NCI-H226 (cell line): ENCODE results near the gene TMEM52.
A peak's percentile ranks its signal among the peaks of the same experiment; 100 is the strongest.
"Not testable (repeated sequence)": the region's sequence is repeated elsewhere in the genome, so short reads cannot be mapped to it uniquely, and the experiment has no call there.

Experiments
- DNase-seq: peaks from one replicate; pipeline ENCODE4 v3.0.0-alpha.2; 2015

The TMEM52 gene

DNA sequence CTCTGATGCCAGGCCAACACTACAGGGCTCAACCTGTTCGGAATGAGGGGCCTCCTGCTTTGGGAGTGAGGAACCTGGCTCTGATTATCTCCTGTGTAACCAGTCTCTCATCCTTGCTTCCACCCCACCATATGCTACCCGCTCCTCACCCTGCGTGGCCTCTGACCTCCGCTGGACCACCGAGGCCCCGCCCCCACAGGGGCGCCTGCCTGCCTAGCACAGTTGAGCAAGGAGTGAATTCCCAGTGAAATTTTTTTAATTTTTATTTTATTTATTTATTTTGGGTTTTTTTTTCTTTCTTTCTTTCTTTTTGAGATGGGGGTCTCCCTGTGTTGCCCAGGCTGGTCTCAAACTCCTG, 26.3 kb downstream of the TMEM52 start:
- DNase-seq = no peak

DNA sequence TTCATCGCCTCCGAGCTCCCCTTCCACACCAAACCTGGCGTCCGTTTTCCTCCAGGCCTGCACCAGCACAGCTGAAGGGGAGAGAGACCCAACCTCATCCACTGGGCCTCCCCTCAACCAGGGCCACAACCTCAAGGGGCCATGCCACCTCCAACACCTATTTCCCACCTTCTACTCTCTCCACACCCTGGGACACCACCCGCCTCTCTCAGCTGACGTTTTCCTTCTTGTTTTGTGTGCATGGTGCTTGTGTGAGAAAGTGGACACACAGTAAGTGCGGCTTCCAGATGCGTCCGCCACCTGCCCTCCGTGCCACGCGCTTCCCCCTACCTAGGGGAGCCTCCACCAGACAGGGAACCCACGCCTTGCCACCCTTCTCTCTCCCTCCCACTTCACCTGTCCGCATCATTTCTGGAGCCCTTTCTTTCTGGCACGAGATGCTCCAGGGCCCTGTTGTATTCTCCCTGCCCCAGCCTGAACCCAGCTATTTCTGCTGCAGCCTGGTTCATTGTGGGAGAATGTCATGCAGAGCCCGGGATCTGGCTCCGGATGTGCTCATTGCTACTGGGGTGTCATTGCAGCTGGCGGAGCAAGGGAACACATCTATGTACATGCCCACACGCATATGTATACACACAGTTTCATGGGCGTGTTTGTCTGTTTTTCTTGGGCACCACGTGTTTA, 26.9 kb downstream of the TMEM52 start:
- DNase-seq = no peak

DNA sequence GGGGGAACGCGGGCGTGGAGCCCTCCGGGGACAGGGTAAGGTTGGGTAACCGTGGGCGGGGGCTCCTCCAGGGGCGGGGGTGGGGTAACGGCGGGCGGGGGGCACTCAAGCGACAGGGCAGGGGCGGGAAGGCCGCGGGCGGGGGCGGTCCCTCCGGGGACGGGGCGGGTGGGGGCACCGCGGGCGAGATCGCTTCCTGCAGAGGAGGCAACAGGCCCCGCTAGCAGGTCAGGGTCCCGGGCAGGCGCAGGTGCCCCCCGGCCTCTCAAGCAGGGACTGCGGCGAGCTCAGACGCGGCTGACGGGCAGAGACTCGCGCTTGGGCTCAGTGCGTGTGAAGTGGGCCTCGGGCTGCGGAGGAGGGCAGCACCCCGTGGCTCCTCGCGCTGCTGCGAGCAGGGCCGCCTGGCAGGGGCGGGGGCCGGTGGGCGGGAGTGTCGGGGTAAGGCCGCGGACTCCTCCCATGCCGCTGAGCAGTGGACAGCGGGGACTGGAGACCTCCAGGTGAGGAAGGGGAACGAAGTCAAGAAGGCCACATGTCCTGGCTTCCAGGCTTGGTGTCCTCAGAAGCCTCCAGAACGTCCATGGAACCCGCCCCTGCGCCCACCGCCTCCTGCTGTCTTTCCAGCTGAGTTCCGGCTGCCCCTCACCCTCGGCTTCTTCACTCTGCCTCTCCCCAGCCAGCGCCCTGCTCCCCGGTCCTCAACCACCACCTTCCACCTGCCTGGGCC, 27.6 kb downstream of the TMEM52 start:
- peak; percentile 53 for DNase-seq

DNA sequence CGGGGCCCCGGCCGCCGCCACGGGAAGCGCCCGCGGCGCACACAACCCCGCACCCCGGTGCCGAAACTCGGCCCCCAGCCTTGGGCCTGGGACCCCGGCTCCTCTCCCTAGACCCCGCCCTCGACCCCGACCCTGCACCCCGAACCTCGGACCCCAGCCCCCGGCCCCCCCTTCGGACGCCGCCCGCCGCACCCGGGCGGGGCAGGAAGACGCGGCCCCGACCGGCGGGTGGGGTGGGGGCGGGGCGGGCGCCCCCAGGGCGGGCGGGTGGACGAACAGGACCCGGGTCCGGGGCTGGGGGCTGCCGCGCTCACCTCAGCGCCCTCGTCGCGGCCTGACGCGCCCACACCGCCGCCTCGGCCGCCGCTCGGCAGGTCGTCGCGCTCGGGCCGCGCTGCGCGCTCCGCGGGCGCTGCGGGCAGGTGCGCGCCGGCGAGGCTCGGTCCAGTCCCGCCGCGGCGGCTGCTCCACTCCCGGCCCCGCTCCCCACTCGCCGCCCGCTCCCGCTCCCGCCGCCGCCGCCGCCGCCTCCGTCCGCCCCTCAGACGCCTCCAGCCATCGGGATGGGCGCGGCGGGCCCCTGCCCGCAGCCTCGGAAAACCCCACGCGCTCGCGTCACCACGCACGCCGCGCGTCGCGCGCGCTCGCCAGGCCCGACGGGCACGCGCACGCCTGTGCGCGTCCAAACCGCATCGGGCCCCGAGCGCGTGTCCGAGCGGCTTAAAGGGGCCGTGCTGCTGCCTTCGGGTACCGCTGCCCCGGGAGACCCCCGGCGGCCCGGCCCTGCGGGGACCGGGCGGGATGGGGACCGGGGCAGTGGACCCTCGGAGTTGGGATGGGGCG, 28.4 kb downstream of the TMEM52 start, which contains the start of gene GNB1:
Gene GNB1, minus strand, starts transcription at position 582 of the 843 bp plus-strand sequence. CDS start 65,634 bp downstream, outside the sequence.
- peak; percentile 85 for DNase-seq

DNA sequence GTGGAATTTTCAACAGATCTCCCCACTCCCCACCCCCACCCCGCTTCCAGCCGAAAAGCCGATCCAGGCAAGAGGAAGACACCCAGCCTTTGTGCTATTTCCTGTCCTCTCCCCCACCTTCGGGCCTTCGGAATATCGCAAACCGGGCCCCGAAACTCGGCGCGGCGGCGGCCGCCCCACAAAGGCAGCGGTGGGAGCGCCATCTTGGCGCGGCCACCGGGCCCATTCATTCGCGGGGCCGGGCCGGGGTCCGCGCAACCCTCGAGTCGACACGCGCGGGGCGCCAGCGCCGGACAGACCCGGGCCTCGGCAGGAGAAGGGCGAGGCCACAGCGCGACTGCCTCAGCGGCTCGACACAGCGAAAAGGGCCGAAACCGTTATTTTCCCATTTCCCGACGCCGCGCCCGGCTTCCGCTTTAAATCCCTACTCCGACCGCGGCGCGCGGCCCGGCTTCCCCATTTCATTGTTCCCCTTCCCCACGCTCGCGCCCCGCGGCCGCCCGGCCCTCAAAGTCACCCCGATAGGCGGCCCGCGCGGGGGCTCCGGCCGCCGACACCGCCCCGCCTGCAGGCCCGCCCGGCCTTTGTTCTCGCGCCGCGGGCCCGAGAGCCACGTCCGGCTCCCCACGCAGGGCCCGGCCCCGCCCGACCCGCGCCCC, 29.1 kb downstream of the TMEM52 start:
- DNase-seq = peak; percentile 63

DNA sequence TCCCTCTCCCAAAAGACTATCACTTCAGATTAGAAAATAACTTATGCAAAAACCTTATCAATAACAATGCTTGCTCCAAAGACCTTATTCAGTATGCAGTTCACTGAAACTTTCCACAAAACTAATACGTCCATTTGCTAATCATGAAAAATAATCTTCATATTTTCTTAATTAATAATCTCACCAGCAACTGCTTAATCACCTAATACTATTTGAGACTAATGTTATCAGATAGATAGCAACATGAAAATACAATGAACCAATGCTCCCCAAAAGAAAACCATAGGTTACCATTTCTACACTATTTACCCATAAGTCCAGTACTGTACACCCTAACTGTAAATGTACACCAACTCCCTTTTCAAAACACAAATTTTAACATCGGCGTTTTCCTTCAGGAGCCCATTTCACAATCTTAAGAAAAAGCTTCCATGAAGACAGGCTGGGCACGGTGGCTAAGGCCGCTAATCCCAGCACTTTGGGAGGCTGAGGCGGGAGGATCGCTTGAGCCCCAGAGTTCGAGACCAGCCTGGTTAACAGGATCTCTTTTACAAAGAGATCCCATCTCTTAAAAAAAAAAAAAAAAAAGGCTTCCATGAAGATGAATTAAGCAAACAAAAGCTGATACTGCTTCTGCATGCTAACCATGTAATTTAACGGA, 29.9 kb downstream of the TMEM52 start:
- DNase-seq = no peak

DNA sequence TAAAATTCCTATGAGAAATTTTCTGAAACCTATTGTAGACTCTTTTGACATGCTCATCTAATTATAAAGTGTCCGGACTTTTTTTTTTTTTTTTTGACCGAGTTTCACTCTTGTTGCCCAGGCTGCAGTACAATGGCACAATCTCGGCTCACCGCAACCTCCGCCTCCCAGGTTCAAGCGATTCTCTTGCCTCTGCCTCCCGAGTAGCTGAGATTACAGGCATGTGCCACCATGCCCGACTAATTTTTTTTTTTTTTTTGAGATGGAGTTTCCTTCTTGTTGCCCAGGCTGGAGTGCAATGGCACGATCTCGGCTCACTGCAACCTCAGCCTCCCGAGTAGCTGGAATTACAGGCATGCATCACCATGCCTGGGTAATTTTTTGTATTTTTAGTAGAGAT, 35.2 kb downstream of the TMEM52 start:
- DNase-seq = not testable (repeated sequence)

DNA sequence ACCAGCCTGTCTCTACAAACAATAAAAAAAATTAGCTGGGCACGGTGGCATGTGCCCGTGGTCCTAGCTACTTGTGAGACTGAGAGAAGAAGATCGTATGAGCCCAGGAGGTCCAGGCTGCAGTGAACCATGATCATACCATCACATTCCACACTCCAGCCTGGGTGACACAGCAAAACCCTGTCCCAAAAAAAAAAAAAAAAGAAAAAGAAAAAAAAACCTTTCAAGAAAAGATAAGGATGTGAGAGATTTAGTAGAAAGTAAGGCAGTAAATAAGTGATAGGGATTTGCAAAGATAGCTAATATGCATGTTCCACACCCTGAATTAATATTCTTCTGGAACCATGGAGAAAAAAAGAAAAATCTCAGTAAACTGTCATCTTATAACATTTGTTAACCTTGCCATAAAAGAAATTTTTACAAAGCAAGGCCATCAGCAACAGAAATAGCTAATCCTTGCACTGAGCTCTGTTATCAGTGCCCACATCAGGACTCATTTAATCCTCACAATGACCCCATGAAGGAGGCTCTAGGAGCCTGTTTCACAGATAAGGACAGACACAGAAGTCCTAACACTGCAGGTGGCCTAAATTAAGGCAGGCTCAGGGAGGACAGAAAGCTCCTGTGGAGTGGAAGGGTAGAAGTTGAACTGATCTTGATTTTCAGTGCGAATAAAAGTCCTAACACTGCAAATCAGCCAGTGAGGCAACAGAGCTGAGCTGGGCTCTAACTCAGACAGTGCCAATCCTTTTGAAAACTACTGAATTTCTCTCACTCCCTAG, 35.8 kb downstream of the TMEM52 start:
- DNase-seq = no peak

DNA sequence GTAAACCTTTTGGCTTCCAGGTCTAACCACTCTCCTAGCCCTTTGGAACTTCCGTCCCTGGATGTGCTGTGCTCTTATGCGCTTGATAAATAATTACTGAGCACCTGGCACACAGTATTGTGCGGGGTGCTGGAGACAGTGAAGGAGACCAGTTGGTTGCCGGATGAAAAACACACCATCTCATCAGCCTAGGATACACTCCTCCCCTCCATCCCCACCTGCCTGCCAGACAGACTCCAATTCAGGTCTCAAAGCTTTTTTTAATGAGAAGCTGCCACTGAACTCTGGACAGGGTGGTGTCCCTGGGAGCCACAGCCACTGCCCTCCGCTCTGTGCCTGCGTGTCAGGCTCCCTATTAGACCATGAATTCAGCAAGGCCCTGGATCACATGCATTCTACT, 37.4 kb downstream of the TMEM52 start:
- DNase-seq = no peak

DNA sequence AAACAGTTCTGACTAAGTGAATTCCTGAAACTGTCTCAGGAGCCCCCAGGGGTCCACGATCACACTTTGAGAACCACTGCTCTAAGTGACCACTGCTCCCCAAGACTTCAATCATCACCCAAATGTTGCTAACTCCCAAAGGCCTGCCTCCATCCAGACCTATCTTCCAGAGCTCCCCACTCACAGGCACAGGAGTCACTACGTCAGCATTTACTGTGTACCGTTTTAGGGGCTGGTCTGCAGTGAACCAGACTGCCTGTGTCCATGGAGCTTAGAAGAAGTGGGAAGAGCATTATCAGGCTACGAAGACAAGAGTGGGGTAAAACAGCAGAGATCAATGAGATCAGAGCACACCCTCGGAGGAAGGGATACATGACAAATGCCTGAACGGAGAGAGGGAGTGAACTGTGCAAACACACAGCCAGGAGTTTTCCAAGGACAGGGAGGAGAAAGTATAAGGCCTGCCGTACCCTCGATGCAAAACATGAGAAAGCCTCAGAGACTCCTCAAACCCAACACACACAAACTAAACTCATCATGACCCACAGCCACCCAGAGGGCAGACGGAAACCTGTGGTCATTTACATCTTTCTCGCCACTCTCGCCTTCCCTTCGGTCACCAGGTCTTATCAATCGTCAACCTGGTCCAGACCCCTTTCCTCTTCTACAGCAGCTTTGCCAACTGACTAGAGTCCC, 38.3 kb downstream of the TMEM52 start:
- no peak for DNase-seq

DNA sequence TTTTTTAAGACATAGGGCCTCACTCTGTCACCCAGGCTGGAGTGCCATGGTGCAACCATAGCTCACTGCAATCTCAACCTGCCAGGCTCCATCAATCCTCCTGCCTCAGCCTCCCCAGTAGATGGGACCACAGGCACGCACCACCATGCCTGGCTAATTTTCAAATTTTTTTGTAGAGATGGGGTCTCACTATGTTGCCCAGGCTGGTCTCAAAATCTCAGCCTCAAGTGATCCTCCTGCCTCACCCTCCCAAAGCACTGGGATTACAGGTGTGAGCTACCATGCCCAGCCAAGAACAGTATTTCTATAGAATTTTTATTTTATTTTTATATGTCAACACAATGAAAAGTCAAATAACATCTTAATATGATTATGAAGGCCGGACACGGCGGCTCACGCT, 39.1 kb downstream of the TMEM52 start:
- DNase-seq = no peak

DNA sequence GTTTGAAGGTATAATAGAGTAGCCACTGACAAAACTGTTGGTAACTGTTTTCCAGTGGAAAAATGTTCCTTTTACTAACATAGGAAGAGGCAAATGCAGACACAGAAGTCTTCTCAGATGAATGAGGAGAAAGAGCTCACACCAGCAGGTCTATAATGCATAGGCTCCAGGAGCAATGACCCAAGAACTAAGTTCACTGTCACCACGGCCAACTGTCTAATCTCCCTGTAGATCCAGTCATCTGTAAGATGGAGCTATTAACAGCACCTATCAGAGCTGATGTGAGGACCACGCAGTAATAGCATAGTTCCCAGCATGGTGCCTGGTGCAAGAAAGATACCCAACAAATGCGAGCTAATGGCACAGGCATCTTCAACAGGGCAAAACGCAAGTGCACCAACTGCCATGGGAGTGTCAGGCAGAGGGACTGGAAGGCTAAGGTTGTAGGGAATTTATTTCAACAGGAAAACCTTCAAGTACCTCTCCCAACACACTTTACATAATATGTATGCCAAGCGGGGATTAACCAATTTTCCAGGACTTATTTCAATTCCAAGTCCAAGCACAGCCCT, 41.1 kb downstream of the TMEM52 start:
- no peak for DNase-seq

DNA sequence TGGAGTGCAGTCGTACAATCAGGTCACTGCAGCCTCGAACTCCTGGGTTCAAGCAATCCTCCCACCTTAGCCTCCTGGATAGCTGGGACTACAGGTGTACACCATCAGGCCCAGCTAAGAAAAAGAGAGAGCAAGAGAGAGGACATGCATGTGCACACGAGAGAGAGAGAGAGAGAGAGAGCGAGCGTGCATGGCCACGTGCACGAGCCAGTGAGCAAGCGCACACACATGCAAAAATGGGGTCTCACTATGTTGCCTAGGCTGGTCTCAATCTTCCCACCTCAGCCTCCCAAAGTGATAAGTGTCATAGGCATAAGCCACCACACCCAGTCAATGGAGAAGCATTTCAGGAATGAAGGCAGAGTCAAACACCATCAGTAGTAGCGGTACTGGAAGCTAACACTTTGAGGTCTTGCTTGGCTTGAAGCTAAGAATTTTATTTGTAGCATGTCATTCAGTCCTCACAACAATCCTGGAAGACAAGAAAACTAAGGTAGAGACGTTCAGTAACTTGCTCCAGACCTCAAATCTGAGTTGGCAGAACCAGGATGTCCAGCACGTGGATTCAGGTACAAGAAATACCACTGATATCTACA, 42.6 kb downstream of the TMEM52 start:
- DNase-seq = peak; percentile 27

DNA sequence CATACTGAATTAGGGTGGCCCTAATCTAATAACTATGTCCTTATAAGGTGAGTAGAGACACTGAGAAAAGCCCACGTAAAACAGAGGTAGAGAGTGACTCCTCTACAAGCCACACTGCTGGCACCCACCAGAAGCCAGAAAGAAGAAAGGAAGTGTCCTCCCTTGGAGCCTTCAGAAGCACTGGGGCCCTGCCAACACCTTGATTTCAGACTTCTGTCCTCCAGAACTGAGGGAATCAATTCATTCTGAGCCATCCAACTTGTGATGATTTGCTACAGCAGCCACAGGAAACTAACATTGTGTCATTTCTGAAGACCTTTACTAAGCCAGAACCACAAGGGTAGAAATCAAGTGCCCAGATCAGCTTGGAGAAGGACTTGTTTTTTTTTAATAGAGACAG, 43.1 kb downstream of the TMEM52 start:
- no peak for DNase-seq

DNA sequence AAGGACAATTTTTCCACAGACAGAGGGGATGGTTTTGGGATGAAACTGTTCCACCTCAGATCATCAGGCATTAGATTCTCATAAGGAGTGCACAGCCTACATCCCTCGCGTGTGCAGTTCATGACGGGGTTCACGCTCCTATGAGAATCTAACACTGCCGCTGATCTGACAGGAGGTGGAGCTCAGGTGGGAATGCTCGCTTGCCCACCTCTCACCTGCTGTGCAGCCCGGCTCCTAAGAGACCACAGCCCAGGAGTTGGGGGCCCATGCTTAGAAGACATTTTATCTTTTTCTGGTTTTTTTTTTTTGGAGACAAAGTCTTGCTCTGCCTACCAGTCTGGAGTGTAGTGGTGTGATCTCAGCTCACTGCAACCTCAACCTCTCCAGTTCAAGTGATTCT, 44.2 kb downstream of the TMEM52 start:
- DNase-seq = no peak

DNA sequence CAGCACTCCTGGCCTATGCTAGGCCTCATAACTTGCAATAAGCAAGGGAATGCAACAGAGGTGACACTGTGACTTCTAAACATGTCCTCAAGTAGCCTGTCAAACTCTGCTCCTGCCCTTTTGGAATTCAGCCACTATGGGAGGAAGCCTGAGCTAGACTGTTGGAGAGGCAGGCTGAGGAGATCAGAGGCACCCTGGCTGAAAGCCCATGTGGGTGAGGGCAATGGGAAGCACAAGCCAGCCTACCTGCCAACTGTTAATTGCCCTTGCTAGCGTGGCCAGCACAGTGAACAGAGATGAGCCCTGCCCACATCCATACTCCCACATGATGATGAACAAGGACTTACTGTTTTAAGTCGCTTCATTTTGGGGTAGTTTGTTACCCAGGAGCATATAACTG, 45.9 kb downstream of the TMEM52 start:
- no peak for DNase-seq

DNA sequence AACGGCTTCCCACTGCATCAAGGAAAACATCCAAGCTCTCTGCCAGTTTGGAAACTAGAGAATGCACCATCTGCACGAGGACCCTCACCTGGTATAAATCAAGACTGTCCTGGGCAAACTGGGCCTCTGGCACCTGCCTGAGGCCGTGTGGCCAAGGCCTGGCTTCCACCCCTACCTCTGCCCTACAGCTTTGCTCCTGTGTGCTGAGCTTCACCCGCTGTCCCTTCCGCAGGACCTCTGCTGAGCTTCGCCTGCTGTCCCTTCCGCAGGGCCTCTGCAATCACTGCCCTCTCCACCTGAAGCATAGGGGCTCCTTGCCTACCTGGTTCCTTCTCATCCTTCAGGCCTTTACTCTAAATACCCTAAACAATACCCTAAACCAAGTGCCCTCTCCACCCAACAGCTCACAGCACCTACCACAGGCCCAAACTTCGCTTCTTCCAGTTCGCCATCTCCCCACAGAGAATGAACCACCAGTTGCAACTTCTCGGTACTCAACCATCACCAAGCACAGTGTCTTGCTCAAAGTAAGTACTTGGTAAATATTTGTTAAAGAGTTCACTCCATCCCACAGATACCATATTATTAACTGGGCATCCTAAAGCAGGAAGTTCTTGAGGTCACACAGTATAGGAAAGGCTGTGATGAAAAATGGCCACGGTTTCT, 46.6 kb downstream of the TMEM52 start:
- DNase-seq = no peak

DNA sequence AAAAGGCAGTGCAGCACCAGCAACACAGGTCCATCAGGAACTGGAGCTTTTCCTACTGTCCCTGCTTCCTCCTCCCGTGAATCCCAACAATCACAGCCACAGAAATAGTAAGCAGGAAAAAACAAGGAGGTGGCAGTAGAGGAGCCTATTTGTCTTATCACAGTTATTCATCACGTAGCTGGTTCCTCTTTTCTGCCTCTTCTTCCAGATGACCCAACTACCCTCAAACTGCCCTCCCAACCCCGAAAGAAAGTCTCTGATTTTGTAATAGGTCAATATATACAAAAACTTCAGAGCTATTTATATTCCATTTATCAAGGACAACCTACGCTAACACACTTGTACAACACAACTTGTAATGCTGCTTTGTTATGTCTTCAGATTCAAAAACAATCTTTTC, 49.6 kb downstream of the TMEM52 start:
- DNase-seq = no peak
